GM15510 (cell line): Measurements from ENCODE around the gene DST.

Experiments used
- POLR2A ChIP-seq: IDR thresholded peaks from 3 replicates; pipeline ENCODE4 v1.6.1; 2011; ENCODE audit warnings: borderline replicate concordance; ENCODE audit not compliant: insufficient read length; ENCODE audit errors: extremely low read depth

DST gene

GRCh38 chr6:56419191-56419590 lies 223.5 kb downstream of the DST start:
- TF ChIP-seq POLR2A, result no peak

GRCh38 chr6:56417823-56418222 lies 224.9 kb downstream of the DST start:
- TF ChIP-seq POLR2A, result no peak

- no peak for TF ChIP-seq POLR2A
These were observed 226.4 kb downstream of the DST start for GRCh38 chr6:56416247-56416646.

- TF ChIP-seq POLR2A, result no peak
These were observed 233.7 kb downstream of the DST start for GRCh38 chr6:56408976-56409375.
